Measurements from ENCODE around the gene PGA4.
"Not testable (repeated sequence)": the region's sequence is repeated elsewhere in the genome, so short reads cannot be mapped to it uniquely, and the experiment has no call there.

The PGA4 gene

DNA sequence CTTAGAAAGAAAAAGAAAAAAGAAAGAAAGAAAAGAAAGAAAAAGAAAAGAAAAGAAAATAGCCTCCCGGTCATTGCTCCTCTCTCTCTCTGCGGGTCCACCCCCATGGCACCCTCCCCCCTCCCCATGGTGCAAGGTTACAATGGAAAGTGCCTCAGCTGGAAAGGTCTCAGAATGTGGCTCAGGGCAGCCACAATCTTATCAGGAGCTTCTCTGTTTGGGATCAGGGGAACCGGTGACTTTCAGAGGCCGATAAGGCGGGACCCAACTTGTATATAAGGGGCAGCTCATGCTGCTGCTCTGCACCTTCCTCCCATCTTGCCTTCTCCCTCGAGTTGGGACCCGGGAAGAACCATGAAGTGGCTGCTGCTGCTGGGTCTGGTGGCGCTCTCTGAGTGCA is at the start of gene PGA4:
Gene PGA4, plus strand, starts transcription at position 301 of the 400 bp plus-strand sequence. Its CDS starts 54 bp downstream, at position 355.
- DNase-seq, result not testable (repeated sequence)

DNA sequence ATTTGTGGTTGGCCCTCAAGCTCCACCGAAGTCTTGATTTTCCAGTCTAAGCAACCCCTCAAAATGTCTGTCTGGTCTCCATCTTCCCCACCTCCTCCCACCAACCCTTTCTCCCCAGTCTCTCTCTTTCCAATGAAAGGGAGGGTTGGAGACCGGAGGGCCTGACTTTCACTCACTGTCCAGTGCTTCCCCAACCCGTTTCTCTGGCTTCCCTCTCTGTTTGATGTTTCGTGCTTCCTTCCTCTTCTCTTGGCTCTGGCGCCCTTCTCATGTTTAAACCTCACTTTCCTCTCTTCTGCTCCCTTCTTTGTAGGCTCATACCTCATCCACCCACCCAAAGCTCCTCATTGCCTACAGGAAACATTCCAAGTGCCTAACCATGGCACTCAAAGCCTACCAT is 49.8 kb upstream of the PGA4 start:
- DNase-seq, result no peak

DNA sequence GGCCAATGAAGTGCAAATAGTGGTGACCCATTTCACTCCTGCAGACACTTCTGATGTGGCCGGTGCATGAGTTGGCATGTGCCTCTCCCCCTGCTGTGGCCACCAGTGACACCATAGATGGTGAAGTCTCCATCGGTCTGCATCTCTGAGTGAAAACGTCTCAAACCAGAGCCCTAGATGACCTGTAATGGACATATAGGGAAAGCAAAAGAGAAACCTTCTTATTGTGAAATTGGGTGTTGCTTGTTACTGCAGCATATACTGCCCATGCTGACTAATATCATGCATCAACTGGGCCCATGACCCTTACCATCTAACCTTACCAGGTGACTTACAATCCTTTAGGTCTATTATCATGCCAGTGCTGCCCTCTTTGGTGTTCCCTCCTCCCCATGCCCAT is 49.3 kb upstream of the PGA4 start:
- no peak for DNase-seq

DNA sequence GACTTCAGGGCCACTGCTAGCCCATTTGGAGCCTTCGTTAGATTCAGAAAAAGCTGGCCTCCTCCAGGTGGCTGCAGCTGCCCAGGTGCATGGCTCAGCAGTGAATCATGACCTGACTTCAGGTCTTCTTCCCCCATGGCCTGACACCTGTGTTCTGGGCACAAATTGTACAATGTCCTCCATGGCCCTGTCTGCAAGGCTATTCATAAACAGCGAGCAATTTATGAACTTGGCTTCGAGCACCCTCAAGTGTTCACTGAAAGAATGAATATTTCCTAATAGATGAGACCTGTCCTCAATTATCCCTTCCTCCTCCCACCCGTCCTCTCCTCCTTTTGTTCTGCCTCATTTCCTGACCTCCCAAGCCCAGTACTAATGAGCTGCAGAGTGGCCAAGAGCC is 48.7 kb upstream of the PGA4 start:
- no peak for DNase-seq

DNA sequence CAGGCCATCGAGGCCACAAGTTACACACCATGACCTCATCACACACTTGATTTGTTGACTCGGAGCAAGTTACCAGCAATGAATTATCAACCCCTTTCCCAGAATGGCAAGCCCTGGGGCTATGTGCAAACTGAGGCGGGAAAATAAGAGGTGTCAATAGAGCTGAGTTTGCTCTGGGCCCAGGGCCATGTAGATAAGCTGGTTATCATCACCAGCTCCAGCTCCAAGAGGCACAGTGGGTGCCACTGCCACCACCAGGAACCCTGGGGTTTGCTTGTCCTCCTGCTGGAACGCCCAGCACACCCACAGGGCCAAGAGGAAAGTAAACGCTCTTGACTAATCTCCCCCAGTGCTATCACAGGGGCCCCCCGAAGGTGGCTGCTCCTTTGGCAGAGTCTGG is 47.9 kb upstream of the PGA4 start:
- DNase-seq, result no peak

DNA sequence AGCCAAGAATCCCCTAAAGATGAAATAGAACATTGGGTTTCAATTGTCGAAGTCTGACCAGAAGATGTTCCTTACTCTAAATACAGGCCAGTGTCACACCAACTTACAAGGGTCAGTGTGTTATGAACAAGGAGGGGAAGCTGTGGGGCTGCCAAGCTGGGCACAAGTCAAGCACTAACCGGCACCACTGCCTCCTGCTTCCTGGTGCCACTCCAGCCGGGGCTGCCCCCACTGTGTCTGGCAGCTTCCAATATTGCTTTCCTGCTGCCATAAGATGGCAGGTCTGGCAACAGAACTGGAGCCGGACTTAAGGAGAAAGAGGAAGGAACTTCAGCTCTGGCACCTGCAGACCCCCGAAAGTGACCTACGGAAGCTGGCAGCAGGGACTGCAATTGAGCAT is 47.2 kb upstream of the PGA4 start:
- no peak for DNase-seq

DNA sequence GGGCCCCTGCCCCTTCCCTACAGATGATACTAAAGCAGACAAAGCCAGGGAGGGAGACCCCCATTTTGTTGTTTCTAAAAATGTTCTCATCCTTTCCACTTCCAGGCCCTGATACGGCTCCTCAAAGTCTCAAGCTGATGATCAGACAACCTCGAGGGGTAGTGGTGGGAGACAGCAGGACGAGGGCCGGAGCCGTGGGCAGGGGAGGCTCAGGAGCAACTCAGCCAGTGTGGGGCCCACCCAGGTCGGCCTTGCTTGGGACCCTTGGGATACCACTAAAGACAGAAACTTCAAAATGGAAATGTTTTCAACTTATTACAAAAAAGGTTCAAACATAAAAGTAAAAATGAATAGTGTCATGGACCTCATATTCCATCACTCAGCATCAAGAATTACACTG is 45.7 kb upstream of the PGA4 start:
- no peak for DNase-seq

DNA sequence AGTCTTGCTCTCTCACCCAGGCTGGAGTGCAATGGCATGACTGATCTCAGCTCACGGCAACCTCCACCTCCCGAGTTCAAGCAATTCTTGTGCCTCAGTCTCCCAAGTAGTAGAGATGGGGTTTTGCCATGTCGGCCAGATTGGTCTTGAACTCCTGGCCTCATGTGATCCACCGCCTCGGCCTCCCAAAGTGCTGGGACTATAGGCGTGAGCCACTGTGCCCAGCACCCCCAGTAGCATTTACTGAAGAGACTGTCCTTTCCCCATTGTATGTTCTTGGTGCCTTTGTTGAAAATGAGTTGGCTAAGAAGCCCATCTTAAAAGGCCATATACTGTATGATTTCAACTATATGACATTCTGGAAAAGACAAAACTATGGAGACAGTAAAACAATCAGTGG is 41.9 kb upstream of the PGA4 start:
- DNase-seq, result not testable (repeated sequence)

DNA sequence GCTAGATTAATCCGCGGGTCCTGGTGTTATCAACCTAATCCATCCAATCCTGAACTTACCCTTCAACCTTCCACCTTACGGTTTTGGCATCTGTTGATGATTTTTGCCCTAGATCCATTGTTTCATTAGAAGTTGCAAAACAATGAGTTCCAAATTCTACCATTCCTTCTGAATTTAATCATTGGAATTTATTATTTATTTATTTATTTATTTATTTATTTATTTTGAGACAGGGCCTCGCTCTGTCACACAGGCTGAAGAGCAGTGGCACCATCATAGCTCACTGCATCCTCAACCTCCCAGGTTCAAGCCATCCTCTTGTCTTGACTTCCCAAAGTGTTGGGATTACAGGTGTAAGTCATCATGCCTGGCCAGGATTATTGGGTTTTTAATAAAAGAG is 40.7 kb upstream of the PGA4 start:
- DNase-seq, result no peak

DNA sequence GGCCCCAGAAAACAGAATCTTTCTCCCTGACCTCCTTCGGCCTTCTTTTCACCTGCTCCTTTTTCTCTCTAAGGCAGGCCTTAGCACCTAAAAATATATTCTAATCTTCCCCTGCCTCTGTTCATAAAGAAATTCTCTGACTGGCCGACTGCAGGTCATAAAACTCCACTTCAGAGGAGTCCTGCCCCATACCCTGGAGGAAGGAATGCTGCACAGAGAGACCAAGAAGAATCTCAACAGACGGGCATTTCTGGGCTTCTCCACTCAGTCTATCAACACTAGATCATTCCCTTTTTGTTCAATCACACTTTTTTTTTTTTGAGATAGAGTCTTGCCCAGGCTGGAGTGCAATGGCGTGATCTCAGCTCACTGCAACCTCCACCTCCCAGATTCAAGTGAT is 38.5 kb upstream of the PGA4 start:
- DNase-seq, result no peak

DNA sequence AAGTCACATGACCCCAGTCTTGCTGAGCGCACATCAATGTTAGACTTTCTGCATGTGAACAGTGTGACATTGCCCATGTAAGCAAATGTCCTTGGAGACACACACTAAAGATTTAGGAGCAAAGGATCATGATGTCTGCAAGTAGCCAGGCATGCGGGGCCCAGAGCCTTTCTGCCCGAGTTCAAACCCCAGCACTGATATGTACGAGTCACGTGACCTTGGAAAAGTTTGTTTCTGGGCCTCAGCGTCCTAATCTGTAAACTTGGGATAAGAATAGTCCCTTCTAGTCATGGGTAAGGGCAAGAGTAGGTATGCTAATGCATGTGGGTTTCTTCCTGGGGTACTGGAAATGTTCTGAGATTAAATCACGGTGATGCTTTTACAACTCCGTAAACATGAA is 35.6 kb upstream of the PGA4 start:
- no peak for DNase-seq

DNA sequence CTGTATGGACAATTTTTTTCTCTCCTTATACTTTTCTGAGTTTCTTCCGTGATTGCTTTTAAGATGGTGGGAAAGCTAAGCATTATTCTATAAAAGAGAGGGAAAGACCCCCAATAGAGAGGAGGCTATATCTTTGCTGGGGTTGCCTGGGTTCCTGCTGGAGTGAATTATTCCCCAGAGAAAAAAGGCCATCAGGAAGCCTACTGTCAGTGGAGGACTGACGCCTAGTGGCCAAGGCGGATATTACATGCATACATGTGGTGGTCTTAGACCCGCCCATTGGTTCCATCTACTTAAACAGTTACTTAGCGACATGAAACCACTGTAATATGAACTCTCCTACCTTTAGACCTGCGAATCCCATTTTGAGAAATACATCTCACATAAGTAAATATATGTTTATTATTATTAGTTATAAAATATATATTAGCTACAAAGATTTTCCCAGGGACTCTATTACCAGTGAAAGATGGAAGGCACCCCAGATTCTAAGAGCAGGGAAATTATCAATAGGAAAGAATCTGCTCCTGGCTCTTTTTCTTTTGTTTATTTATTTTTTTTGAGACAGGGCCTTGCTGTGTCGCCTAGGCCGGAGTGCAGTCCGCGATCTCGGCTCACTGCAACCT is 34.5 kb upstream of the PGA4 start:
- peak; percentile 82 for DNase-seq

DNA sequence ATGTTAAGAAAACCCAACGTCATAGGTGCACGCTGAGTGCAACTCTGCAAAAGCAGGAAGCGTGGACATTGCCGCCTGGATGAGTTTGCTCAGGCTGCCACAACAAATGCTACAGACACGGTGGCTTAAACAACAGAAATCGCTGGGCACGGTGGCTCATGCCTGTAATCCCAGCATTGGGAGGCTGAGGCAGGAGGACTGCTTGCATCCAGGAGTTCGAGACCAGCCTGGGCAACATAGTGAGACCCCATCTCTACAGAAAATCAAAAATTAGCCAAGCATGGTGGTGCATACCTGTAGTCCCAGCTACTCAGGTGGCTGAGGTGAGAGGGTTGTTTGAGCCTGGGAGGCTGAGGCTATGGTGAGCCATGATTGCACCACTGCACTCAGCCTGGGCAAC is 32.2 kb upstream of the PGA4 start:
- no peak for DNase-seq

DNA sequence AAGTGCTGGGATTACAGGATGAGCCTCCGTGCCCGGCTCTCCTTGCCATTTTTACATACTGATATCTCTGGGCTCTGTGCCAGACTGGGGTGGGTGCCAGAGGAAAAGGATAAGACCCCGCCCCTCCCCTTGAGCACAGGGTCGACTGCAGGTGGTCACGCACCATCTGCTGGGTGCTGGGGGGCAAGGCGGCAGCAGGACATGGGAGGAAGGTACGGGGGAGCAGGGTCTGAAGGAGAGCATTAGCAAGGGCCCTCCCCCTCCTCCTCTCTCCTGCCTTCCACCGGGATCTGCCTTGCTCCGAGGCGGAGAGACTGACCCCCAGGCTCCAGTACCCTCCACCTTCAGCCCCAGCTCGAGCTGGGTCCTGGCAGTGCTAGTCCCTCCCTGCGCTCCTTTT is 28.6 kb upstream of the PGA4 start:
- DNase-seq, result no peak

DNA sequence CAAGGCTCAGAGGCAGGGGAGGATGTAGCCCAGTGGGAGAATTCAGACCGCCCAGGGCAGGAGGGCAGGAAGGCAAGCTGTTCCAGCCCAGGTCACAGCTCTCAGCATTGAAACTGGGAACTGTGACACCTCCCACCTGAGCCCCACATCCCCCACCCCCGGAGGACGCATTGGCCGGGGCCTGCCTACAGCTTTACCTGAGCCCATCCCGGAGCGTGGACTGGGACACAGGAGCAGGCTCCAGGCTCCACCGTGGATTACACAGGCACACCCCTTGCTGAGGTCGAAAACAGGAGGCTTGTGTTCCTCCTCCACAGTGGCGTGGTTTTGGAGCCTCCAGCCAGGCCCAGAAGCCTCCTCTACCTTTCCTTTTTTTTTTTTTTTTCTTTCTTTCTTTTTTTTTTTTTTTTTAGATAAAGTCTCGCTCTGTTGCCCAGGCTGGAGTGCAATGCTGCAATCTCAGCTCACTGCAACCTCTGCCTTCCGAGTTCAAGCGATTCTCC is 27.9 kb upstream of the PGA4 start:
- no peak for DNase-seq

DNA sequence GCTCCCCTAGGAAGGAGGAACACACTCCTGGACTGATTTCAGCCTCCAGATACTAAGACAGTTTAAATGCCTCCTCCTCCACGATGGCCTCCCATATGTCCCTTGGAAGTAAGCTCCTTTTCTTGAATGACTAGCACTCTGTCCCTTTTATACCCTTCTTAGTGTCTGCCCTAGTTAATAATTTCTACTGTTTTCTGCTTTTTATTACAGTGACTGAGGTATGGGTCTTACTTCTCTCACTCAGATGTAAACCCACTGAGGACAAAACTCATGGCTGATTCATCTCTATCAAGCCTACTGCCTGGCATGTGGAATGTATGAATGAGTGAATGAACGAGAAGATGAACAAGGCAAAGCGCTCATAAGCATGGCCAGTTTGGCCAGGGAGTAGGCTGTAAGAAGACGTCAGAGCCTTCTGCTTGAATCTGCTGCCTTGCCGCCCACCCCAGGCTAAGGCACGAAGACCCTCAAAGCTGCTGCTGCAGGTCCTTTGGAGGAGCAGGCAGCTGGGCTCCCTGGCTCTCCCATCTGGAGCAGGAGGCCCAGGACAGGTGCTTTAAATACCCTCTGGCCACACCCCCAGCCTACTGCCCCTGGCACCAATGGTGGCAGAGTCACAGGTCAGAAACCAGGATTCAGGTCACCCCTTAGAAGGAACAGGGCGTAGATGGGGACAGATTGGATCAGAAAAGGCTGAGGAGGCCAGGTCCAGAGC is 27.0 kb upstream of the PGA4 start:
- DNase-seq, result no peak

DNA sequence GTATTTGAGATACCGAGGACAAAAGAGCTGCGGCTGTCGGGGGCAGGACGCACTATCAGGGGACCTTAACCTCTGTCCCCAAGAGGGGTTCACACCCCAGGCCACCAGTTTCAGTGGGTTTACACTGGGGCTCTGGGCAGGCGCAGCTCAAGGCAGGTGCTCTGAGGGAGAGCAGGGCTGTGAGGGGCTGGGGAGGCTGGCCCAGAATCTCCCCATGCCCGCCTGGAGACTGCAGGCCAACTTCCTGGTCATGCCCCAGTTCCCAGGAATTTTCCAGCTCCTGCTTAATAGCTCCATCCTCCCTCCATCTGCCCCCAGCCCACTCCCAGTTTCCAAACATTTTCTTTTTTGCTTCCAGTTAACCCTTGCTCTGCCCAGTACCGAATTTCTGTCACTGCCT is 26.4 kb upstream of the PGA4 start:
- no peak for DNase-seq

DNA sequence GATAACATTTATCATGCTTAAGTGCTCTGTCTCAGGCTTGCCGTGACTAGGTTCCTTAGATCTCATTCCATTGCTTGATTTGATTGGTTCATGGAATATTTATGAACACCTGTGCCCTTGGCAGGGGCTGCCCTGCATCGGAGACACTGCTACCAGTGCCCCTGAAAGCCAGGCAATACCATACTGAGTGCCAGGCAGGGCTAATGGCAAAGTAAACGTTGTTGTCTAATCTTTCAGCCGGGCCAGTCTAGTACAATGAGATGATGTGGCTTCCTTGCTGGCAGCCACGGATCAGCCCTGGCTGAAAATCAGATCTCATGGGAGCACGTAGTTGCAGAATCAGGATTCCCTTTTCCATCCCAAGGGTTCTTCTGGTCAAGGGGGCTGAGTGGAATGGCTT is 23.8 kb upstream of the PGA4 start:
- no peak for DNase-seq

DNA sequence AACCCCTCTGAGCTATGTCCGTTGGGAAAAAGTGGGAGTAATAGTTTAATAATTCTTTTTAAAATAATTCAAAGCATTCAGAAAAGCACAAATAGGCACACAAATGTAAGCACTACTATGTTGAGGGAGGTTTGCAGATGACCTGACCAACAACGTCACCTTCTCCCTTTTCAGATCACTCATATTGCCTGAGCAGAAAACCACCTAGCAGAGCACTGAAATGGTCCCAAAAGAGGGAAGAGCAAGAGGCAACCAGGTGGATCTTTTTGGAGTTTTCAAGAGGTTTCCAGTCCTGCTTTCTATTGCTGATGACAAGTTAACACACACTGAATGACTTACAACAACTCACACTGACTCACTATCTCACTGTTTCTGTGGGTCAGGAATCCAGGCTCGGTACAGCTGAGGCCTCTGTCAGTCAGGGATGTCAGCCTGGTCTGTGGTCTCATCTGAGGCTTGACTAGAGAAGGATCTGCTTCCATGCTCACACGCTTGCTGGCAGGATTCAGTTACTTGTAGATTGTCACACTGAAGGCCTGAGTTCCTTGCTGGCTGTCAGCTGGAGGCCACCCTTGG is 23.1 kb upstream of the PGA4 start:
- no peak for DNase-seq

DNA sequence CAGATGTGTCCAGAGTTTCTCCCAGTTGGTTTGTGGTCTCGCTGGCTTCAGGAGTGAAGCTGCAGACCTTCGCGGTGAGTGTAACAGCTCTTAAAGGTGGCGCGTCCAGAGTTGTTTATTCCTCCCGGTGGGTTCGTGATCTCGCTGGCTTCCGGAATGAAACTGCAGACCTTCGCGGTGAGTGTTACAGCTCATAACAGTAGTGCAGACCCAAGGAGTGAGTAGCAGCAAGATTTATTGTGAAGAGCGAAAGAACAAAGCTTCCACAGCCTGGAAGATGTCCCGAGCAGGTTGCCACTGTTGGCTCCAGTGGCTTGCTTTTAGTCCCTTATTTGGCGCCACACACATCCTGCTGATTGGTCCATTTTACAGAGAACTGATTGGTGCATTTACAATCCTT is 20.7 kb upstream of the PGA4 start:
- no peak for DNase-seq

DNA sequence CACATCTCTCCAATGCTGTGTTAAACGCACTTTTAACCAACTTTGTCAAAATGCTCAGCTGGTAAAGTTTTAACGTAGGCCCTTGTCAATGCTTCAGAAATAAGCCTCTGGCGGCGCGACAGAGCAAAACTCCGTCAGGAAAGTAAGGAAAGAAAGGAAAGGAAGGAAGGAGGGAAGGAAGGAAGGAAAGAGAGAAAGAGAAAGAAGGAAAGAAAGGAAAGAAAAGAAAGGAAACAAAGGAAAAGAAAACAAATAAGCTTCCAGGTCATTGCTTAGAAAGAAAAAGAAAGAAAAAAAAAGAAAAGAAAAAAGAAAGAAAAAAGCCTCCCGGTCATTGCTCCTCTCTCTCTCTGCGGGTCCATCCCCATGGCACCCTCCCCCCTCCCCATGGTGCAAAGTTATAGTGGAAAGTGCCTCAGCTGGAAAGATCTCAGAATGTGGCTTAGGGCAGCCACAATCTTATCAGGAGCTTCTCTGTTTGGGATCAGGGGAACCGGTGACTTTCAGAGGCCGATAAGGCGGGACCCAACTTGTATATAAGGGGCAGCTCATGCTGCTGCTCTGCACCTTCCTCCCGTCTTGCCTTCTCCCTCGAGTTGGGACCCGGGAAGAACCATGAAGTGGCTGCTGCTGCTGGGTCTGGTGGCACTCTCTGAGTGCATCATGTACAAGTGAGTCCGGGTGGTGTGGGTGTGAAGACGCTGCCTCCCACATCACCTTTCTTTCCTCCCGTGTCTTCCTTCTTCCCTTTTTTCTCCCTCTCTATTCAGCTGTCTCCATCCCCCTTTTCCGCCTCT is 19.0 kb upstream of the PGA4 start, which contains the start of gene PGA3:
Gene PGA3, plus strand, starts transcription at position 566 of the 797 bp plus-strand sequence. Its CDS starts 50 bp downstream, at position 616.
- DNase-seq, result not testable (repeated sequence)

DNA sequence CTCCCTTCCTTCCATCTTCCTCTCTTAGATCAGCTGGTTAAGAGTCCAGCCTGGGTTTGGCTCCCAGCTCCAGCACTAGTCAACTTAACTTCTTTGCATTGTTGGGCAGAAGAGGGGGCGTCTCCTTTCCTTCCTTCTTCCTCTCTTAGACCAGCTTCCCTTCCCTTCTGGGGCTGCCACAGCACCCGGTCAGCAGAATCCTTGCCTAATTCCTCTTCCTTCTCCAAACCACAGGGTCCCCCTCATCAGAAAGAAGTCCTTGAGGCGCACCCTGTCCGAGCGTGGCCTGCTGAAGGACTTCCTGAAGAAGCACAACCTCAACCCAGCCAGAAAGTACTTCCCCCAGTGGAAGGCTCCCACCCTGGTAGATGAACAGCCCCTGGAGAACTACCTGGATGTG is 18.3 kb upstream of the PGA4 start:
- DNase-seq, result not testable (repeated sequence)

DNA sequence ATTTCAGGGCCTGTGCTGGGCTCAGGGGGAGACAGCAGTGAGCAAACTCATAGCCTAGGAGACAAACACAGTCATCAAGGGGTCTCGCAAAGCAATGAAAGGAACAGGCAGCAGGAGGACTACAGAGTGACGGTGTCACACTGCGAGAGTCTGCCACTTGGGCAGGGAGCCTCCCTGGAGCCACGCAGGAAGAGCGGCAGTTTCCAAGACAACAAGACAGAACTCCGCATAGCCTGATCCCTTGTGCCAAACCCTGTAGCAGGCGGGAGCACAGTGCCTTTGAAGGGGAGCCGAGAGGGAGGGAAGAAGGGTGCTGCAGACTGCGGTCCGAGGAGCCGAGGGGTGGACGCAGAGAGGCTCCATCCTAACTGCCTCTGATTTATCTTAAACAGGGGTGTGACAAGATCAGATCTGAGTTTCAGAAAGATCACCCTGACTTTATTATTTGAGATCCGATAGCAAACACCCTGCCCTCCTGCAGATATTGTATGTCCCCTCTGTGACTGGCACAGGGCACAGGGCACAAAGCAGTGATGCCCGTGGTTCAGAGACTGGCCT is 17.6 kb upstream of the PGA4 start:
- not testable (repeated sequence) for DNase-seq
